DND-41 (cell line): Measurements from ENCODE around the gene NDC80.

Source experiments
- ATAC-seq: fragments of 200-7000 bp; cut with Tn5 transposase; 3 replicates; pipeline ENCODE4 v1.9.1; 2021; ENCODE audit warnings: low read depth; ENCODE audit not compliant: insufficient read depth
- DNase-seq: peaks from one replicate; pipeline ENCODE4 v3.0.0-alpha.2; 2020
- H2AFZ ChIP-seq: 2 replicates; pipeline ENCODE4 v1.6.0; 2012; ENCODE audit warnings: low read depth, low read length
- H3K27ac ChIP-seq: 2 replicates; pipeline ENCODE4 v1.5.1; 2012; ENCODE audit warnings: low read length, inconsistent platforms
- H3K27me3 ChIP-seq: fragments of 200-600 bp; sonication (generic); 2 replicates; pipeline ENCODE4 v1.6.0; 2012; ENCODE audit warnings: low read length, mild to moderate bottlenecking, inconsistent platforms; ENCODE audit not compliant: insufficient read depth, poor library complexity
- H3K36me3 ChIP-seq: 2 replicates; pipeline ENCODE4 v1.5.1; 2012; ENCODE audit warnings: low read length, inconsistent platforms; ENCODE audit not compliant: insufficient read depth
- H3K4me1 ChIP-seq: 2 replicates; pipeline ENCODE4 v1.5.1; 2012; ENCODE audit warnings: mild to moderate bottlenecking, low read length; ENCODE audit not compliant: insufficient read depth
- H3K4me2 ChIP-seq: 2 replicates; pipeline ENCODE4 v1.6.0; 2012; ENCODE audit warnings: mild to moderate bottlenecking, moderate library complexity, low read length, inconsistent platforms; ENCODE audit not compliant: insufficient read depth
- H3K4me3 ChIP-seq, 2 experiments: fragments of 200-600 bp in 1 of 2; shearing (Covaris generic) in 1 of 2; 2 replicates each; pipeline ENCODE4 v1.5.1; 2012 to 2016; ENCODE audit warnings: inconsistent platforms in 2 of 2, low read length in 2 of 2, mild to moderate bottlenecking in 2 of 2, low read depth in 1 of 2, moderate library complexity in 1 of 2
- H3K79me2 ChIP-seq: 2 replicates; pipeline ENCODE4 v1.6.0; 2012; ENCODE audit warnings: low read length, inconsistent platforms; ENCODE audit not compliant: insufficient read depth
- H3K9ac ChIP-seq: 2 replicates; pipeline ENCODE4 v1.6.0; 2012; ENCODE audit warnings: low read depth, mild to moderate bottlenecking, inconsistent platforms, low read length, moderate library complexity
- H3K9me3 ChIP-seq: 2 replicates; pipeline ENCODE4 v1.5.1; 2012; ENCODE audit warnings: low read length, moderate library complexity, mild to moderate bottlenecking, inconsistent platforms; ENCODE audit not compliant: insufficient read depth, severe bottlenecking
- H4K20me1 ChIP-seq: 2 replicates; pipeline ENCODE4 v1.6.0; 2012; ENCODE audit warnings: low read length; ENCODE audit not compliant: insufficient read depth
- CTCF ChIP-seq: IDR thresholded peaks from 2 replicates; pipeline ENCODE4 v1.5.1; 2012; ENCODE audit warnings: borderline replicate concordance, low read length, moderate library complexity, mild to moderate bottlenecking; ENCODE audit not compliant: poor library complexity, severe bottlenecking; ENCODE audit errors: extremely low read depth
- EZH2 ChIP-seq: IDR thresholded peaks from 3 replicates; pipeline ENCODE4 v1.6.1; 2012; ENCODE audit warnings: borderline replicate concordance, low read depth, mild to moderate bottlenecking, moderate library complexity, low read length, inconsistent platforms; ENCODE audit not compliant: severe bottlenecking

Gene NDC80

DNA sequence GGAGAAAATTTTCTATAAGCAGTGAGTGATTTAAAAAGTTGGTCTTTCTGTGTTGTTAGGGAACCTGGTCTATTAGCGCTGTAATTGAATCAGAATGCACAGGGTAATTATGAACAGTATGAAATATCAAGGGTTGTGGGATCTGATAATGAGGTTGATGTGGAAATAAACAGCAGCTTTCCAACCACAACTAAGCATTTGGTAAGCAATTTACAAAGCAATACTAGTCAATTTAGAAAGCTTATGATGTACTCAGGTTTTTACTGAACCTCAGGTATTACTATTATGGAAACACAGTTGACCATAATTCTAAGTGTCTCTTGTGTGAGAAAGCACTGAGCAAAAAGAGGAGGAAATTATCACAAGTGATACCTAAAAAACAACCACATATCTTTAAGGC, 73.2 kb downstream of the NDC80 start:
- H4K20me1 ChIP-seq = no peaks in the 10 kb centered on the region
- no peaks in the 10 kb centered on the region for H3K79me2 ChIP-seq
- no peak overlapping the region for H3K4me2 ChIP-seq
- H3K27ac ChIP-seq = no peak overlapping the region
- TF ChIP-seq CTCF (no peak), EZH2 (no peak)
- no peaks in the 10 kb centered on the region for H3K9me3 ChIP-seq
- no peak for DNase-seq
- ATAC-seq = no peak
- no peaks in the 10 kb centered on the region for H3K36me3 ChIP-seq
- no peak overlapping the region for H3K4me3 ChIP-seq
- no peak overlapping the region for H2AFZ ChIP-seq
- H3K27me3 ChIP-seq = no peaks in the 10 kb centered on the region
- H3K9ac ChIP-seq = no peak overlapping the region
- H3K4me1 ChIP-seq = peaks cover 19% of the 10 kb centered on the region

DNA sequence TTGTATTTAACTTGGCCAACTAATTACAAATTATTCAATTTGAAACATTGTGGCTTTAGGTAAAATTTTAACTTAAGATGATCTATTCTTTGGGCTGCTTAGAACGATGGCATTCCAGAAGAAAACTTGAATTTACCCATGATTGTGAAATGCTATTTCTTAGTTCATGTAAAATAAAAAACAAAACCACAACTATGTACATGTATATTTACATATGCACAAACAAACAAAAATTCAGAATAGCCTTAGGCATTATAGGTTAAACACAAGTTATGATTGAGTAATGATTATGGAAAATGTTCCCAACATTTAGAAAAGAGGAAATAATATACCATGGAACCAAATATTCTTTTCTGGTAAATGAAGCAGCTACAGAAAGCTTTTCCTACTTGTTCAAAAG, 80.6 kb downstream of the NDC80 start:
- H3K4me3 ChIP-seq = no peak overlapping the region
- H4K20me1 ChIP-seq = peaks cover 9% of the 10 kb centered on the region; the same call in 1 of the 2 replicates
- no peaks in the 10 kb centered on the region for H3K27me3 ChIP-seq
- H3K9me3 ChIP-seq = no peaks in the 10 kb centered on the region
- H3K9ac ChIP-seq = no peak overlapping the region
- H3K4me2 ChIP-seq = no peak overlapping the region
- TF ChIP-seq EZH2 (no peak), CTCF (no peak)
- ATAC-seq = no peak
- H3K4me1 ChIP-seq = peaks cover 11% of the 10 kb centered on the region
- DNase-seq = no peak
- peaks cover 14% of the 10 kb centered on the region for H3K79me2 ChIP-seq
- H3K36me3 ChIP-seq = peaks cover 5% of the 10 kb centered on the region; the same call in 1 of the 2 replicates
- no peak overlapping the region for H3K27ac ChIP-seq
- no peak overlapping the region for H2AFZ ChIP-seq

DNA sequence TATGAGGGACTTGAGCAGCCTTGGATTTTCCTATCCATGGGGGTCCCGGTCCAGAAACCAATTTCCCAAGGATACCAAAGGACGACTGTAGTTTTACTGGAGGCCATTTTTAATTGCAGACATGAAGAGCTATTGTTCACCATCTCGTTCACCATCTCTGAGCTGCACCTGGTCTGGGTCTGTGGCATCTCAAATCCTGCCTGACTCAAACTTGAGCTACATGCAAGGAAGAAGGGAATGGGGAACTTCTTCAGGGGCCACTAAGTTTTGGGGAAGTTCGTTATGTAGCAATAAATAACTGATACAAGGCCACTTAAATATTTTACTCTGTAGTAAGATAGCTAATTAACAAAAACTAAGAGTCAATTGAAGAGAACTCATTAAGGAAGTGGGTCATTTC, 82.1 kb downstream of the NDC80 start:
- Histone ChIP-seq H2AFZ (no peak overlapping the region), H3K27ac (no peak overlapping the region), H3K4me3 (no peak overlapping the region), H4K20me1 (peaks cover 24% of the 10 kb centered on the region), H3K9me3 (no peaks in the 10 kb centered on the region), H3K9ac (no peak overlapping the region), H3K79me2 (peaks cover 29% of the 10 kb centered on the region), H3K4me2 (no peak overlapping the region), H3K36me3 (peaks cover 12% of the 10 kb centered on the region; the same call in 1 of the 2 replicates), H3K27me3 (no peaks in the 10 kb centered on the region), H3K4me1 (peaks cover 26% of the 10 kb centered on the region)
- DNase-seq = no peak
- ATAC-seq = no peak
- TF ChIP-seq CTCF (no peak), EZH2 (no peak)
